Liver (tissue), 9 donors: ENCODE results near the gene KCNA1. TPM values are rescaled to one million over a fixed set of nuclear protein-coding genes. Genes with fewer than 3 reads are reported as not detected.
"Not testable (repeated sequence)": the region's sequence is repeated elsewhere in the genome, so short reads cannot be mapped to it uniquely, and the experiment has no call there.

ENCODE experiments used
- DNase-seq: peaks from one replicate; pipeline ENCODE4 v3.0.0-alpha.2; 2017; ENCODE audit warnings: low spot score
- H3K27ac ChIP-seq, 2 donors: one replicate each; pipeline ENCODE4 v1.7.0; 2013; ENCODE audit warnings: inconsistent platforms in 2 of 2, low read length in 2 of 2, control low read depth in 1 of 2, low read depth in 1 of 2, mild to moderate bottlenecking in 1 of 2
- H3K27me3 ChIP-seq, 4 donors: one replicate each; pipeline versions ENCODE4 v1.6.1 to v1.7.0; 2013; ENCODE audit warnings: low read length in 3 of 4, inconsistent platforms in 1 of 4, mild to moderate bottlenecking in 1 of 4, moderate library complexity in 1 of 4; ENCODE audit not compliant: control insufficient read depth in 4 of 4, insufficient read depth in 4 of 4
- H3K36me3 ChIP-seq, 4 donors: one replicate each; pipeline versions ENCODE4 v1.6.1 to v1.7.0; 2013; ENCODE audit warnings: low read length in 3 of 4, mild to moderate bottlenecking in 3 of 4, low read depth in 1 of 4, moderate library complexity in 1 of 4; ENCODE audit not compliant: control insufficient read depth in 4 of 4, insufficient read depth in 3 of 4
- H3K4me1 ChIP-seq, 4 donors: one replicate each; pipeline versions ENCODE4 v1.6.1 to v1.7.0; 2013; ENCODE audit warnings: low read length in 3 of 4, mild to moderate bottlenecking in 3 of 4, moderate library complexity in 1 of 4; ENCODE audit not compliant: control insufficient read depth in 4 of 4, insufficient read depth in 4 of 4
- H3K4me3 ChIP-seq, 3 donors: one replicate each; pipeline versions ENCODE4 v1.6.1 to v1.7.0; 2013; ENCODE audit warnings: low read length in 3 of 3, control low read depth in 1 of 3, low read depth in 1 of 3, mild to moderate bottlenecking in 1 of 3
- H3K9ac ChIP-seq, 2 donors: one replicate each; pipeline ENCODE4 v1.7.0; 2013; ENCODE audit warnings: low read length in 2 of 2, mild to moderate bottlenecking in 2 of 2, moderate library complexity in 2 of 2, control low read depth in 1 of 2, low read depth in 1 of 2
- H3K9me3 ChIP-seq, 4 donors: one replicate each; pipeline versions ENCODE4 v1.6.1 to v1.7.0; 2013; ENCODE audit warnings: low read length in 3 of 4; ENCODE audit not compliant: control insufficient read depth in 4 of 4
- EGR1 ChIP-seq, 2 donors: IDR thresholded peaks; 2 replicates each; pipeline ENCODE4 v1.6.1; 2016 to 2018; ENCODE audit warnings: antibody characterized with exemption in 2 of 2, low read depth in 2 of 2
- FOXA1 ChIP-seq: IDR thresholded peaks from 2 replicates; pipeline ENCODE4 v1.6.1; 2016; ENCODE audit warnings: antibody characterized with exemption
- FOXA2 ChIP-seq: IDR thresholded peaks from 2 replicates; pipeline ENCODE4 v1.6.1; 2016; ENCODE audit warnings: antibody characterized with exemption
- GABPA ChIP-seq, 2 donors: IDR thresholded peaks in 1 of 2; conservative IDR thresholded peaks in 1 of 2; 2 replicates each; pipeline ENCODE4 v1.6.1; 2016; ENCODE audit warnings: antibody characterized with exemption in 2 of 2, mild to moderate bottlenecking in 1 of 2, moderate library complexity in 1 of 2
- HNF4A ChIP-seq, 2 donors: conservative IDR thresholded peaks; 2 replicates each; pipeline ENCODE4 v1.6.1; 2016; ENCODE audit warnings: antibody characterized with exemption in 2 of 2, mild to moderate bottlenecking in 2 of 2
- HNF4G ChIP-seq: IDR thresholded peaks from 2 replicates; pipeline ENCODE4 v1.6.1; 2016; ENCODE audit warnings: antibody characterized with exemption
- JUND ChIP-seq, 2 donors: IDR thresholded peaks; 2 replicates each; pipeline ENCODE4 v1.6.1; 2016; ENCODE audit warnings: antibody characterized with exemption in 2 of 2
- NR2F2 ChIP-seq: IDR thresholded peaks from 2 replicates; pipeline ENCODE4 v1.6.1; 2016; ENCODE audit warnings: antibody characterized with exemption
- RAD21 ChIP-seq, 2 donors: IDR thresholded peaks; 2 replicates each; pipeline ENCODE4 v1.6.1; 2016; ENCODE audit warnings: antibody characterized with exemption in 2 of 2, mild to moderate bottlenecking in 2 of 2
- REST ChIP-seq: IDR thresholded peaks from 2 replicates; pipeline ENCODE4 v1.6.1; 2016; ENCODE audit warnings: antibody characterized with exemption, mild to moderate bottlenecking
- RXRA ChIP-seq, 2 donors: IDR thresholded peaks; 2 replicates each; pipeline ENCODE4 v1.6.1; 2017 to 2018; ENCODE audit warnings: antibody characterized with exemption in 2 of 2, mild to moderate bottlenecking in 1 of 2
- SP1 ChIP-seq: IDR thresholded peaks from 2 replicates; pipeline ENCODE4 v1.6.1; 2018; ENCODE audit warnings: antibody characterized with exemption, mild to moderate bottlenecking
- TAF1 ChIP-seq: conservative IDR thresholded peaks from 2 replicates; pipeline ENCODE4 v1.6.1; 2016; ENCODE audit warnings: antibody characterized with exemption, mild to moderate bottlenecking
- YY1 ChIP-seq: IDR thresholded peaks from 2 replicates; pipeline ENCODE4 v1.6.1; 2016; ENCODE audit warnings: antibody characterized with exemption, mild to moderate bottlenecking
- WGBS: extraction: QIAGEN DNeasy Blood & Tissue Kit; methylation state at CpG from one replicate; pipeline ENCODE4 v1.1.7; 2013; 5-methylcytosine and 5-hydroxymethylcytosine counted together
- polyA plus RNA-seq, 2 donors: library from polyadenylated mRNA; stranded (reverse) in 1 of 2; unstranded in 1 of 2; fragments of 200-250 nt in 1 of 2; fragments of >200 nt in 1 of 2; fragmentation: Nextera tagmentation in 1 of 2; extraction: Ambion mirVana in 1 of 2; gene quantifications; one replicate each; pipeline versions ENCODE4 v1.2.1 to v1.2.3, GENCODE V29; 2013 to 2015
- total RNA-seq, 2 donors: library from RNA; depleted of rRNA; stranded (reverse); fragments of >200 nt; gene quantifications; one replicate each; pipeline ENCODE4 v1.2.3, GENCODE V29; 2014
- TF ChIP-seq, protein P1 (sequence below): IDR thresholded peaks from 2 replicates; pipeline ENCODE4 v1.6.1; 2016; ENCODE audit warnings: antibody characterized with exemption
- TF ChIP-seq, protein P2 (sequence below): fragments of 150-350 bp; IDR thresholded peaks from 2 replicates; pipeline ENCODE4 v1.5.1; 2017; ENCODE audit warnings: improper control_type of control experiment, low read depth, low read length; ENCODE audit not compliant: missing input control
- TF ChIP-seq, protein P3 (sequence below): IDR thresholded peaks from 2 replicates; pipeline ENCODE4 v1.6.1; 2016; ENCODE audit warnings: antibody characterized with exemption
- TF ChIP-seq, protein P4 (sequence below): IDR thresholded peaks from 2 replicates; pipeline ENCODE4 v1.6.1; 2016; ENCODE audit warnings: antibody characterized with exemption
- donor health status: healthy.
- donor health status: healthy.
- donor health status: healthy.
- donor health status: healthy.
- donor health status: healthy.

The KCNA1 gene
- total and polyA plus RNA-seq, 4 donors, result not detected

GRCh38 chr12:4874671-4875070, 35.0 kb upstream of the KCNA1 start:
- no peak overlapping the region for H3K9ac ChIP-seq
- no peak for DNase-seq
- TF ChIP-seq JUND (IDR thresholded peaks at IDR 0.05), result no peak
- TF ChIP-seq RXRA (IDR thresholded peaks at IDR 0.05), result no peak
- no peak for TF ChIP-seq NR2F2
- no peak for TF ChIP-seq RAD21 (IDR thresholded peaks at IDR 0.05)
- TF ChIP-seq, protein P1, sequence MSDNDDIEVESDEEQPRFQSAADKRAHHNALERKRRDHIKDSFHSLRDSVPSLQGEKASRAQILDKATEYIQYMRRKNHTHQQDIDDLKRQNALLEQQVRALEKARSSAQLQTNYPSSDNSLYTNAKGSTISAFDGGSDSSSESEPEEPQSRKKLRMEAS, result no peak
- no peak for TF ChIP-seq GABPA (IDR thresholded peaks at IDR 0.05 in 1 of 2, conservative IDR thresholded peaks at IDR 0.05 in 1 of 2)
- no peak for TF ChIP-seq YY1
- TF ChIP-seq HNF4G, result no peak
- TF ChIP-seq FOXA2, result no peak
- no peak for TF ChIP-seq REST
- TF ChIP-seq, protein P2, sequence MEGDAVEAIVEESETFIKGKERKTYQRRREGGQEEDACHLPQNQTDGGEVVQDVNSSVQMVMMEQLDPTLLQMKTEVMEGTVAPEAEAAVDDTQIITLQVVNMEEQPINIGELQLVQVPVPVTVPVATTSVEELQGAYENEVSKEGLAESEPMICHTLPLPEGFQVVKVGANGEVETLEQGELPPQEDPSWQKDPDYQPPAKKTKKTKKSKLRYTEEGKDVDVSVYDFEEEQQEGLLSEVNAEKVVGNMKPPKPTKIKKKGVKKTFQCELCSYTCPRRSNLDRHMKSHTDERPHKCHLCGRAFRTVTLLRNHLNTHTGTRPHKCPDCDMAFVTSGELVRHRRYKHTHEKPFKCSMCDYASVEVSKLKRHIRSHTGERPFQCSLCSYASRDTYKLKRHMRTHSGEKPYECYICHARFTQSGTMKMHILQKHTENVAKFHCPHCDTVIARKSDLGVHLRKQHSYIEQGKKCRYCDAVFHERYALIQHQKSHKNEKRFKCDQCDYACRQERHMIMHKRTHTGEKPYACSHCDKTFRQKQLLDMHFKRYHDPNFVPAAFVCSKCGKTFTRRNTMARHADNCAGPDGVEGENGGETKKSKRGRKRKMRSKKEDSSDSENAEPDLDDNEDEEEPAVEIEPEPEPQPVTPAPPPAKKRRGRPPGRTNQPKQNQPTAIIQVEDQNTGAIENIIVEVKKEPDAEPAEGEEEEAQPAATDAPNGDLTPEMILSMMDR, result no peak
- TF ChIP-seq SP1, result no peak
- TF ChIP-seq TAF1, result no peak
- TF ChIP-seq HNF4A (conservative IDR thresholded peaks at IDR 0.05), result no peak
- TF ChIP-seq, protein P3, sequence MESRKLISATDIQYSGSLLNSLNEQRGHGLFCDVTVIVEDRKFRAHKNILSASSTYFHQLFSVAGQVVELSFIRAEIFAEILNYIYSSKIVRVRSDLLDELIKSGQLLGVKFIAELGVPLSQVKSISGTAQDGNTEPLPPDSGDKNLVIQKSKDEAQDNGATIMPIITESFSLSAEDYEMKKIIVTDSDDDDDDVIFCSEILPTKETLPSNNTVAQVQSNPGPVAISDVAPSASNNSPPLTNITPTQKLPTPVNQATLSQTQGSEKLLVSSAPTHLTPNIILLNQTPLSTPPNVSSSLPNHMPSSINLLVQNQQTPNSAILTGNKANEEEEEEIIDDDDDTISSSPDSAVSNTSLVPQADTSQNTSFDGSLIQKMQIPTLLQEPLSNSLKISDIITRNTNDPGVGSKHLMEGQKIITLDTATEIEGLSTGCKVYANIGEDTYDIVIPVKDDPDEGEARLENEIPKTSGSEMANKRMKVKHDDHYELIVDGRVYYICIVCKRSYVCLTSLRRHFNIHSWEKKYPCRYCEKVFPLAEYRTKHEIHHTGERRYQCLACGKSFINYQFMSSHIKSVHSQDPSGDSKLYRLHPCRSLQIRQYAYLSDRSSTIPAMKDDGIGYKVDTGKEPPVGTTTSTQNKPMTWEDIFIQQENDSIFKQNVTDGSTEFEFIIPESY, result no peak
- TF ChIP-seq EGR1 (IDR thresholded peaks at IDR 0.05; ENCODE audit: low read depth in 2 of 2), result no peak
- TF ChIP-seq, protein P4, sequence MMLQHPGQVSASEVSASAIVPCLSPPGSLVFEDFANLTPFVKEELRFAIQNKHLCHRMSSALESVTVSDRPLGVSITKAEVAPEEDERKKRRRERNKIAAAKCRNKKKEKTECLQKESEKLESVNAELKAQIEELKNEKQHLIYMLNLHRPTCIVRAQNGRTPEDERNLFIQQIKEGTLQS, result no peak
- no peak for TF ChIP-seq FOXA1
- no peak overlapping the region for H3K27ac ChIP-seq
- no peaks in the 10 kb centered on the region for H3K9me3 ChIP-seq
- no peaks in the 10 kb centered on the region for H3K36me3 ChIP-seq
- H3K27me3 ChIP-seq, result peaks cover 0 to 14% (median under 1%) of the 10 kb centered on the region in 4 donors
- no peak overlapping the region for H3K4me3 ChIP-seq
- WGBS, result 65% methylated on average over 2 of the region's 2 CpGs
- H3K4me1 ChIP-seq, result no peaks in the 10 kb centered on the region

GRCh38 chr12:4879481-4879880, 30.2 kb upstream of the KCNA1 start:
- not testable (repeated sequence) for H3K27ac ChIP-seq, H3K9me3 ChIP-seq, H3K36me3 ChIP-seq, H3K9ac ChIP-seq, DNase-seq, H3K4me3 ChIP-seq, H3K4me1 ChIP-seq
- peaks cover 0 to 10% (median 0%) of the 10 kb centered on the region in 4 donors for H3K27me3 ChIP-seq
- WGBS, result 88% methylated on average over 2 of the region's 2 CpGs
